Peyer's patch (tissue), 4 donors: ENCODE data around the gene GMEB2. TPM values are rescaled to one million over a fixed set of nuclear protein-coding genes. Genes with fewer than 3 reads are reported as not detected.

ENCODE experiments used
- DNase-seq, 3 donors: peaks; one replicate each; pipeline ENCODE4 v3.0.0-alpha.2; 2017 to 2019
- H3K27ac ChIP-seq, 4 donors: fragments of 200-600 bp; sonication (generic); one replicate each; pipeline ENCODE4 v1.5.1; 2016 to 2019
- H3K27me3 ChIP-seq, 2 donors: fragments of 200-600 bp; sonication (generic); one replicate each; pipeline ENCODE4 v1.5.1; 2019
- H3K36me3 ChIP-seq, 3 donors: fragments of 200-600 bp; sonication (generic); one replicate each; pipeline ENCODE4 v1.5.1; 2016 to 2019
- H3K4me1 ChIP-seq, 4 donors: fragments of 200-600 bp; sonication (generic); one replicate each; pipeline ENCODE4 v1.5.1; 2016 to 2019
- H3K4me3 ChIP-seq, 4 donors: fragments of 200-600 bp; sonication (generic); 1 replicate in 3 of 4; 2 replicates in 1 of 4; pipeline ENCODE4 v1.5.1; 2016 to 2019; ENCODE audit warnings: mild to moderate bottlenecking in 1 of 4
- H3K9me3 ChIP-seq, 4 donors: fragments of 200-600 bp; sonication (generic); one replicate each; pipeline ENCODE4 v1.5.1; 2016 to 2019; ENCODE audit warnings: mild to moderate bottlenecking in 1 of 4
- CTCF ChIP-seq, 6 experiments: fragments of 450-650 bp in 4 of 6; fragments of 200-600 bp in 2 of 6; sonication (generic) in 1 of 6; IDR thresholded peaks; one replicate each; pipeline ENCODE4 v1.5.1; 2017 to 2019; ENCODE audit warnings: antibody characterized with exemption in 6 of 6, mild to moderate bottlenecking in 3 of 6, moderate library complexity in 1 of 6
- POLR2A ChIP-seq, 2 donors: fragments of 450-650 bp; IDR thresholded peaks; one replicate each; pipeline ENCODE4 v1.5.1; 2017; ENCODE audit warnings: antibody characterized with exemption in 2 of 2, mild to moderate bottlenecking in 2 of 2, moderate library complexity in 2 of 2
- total RNA-seq, 4 donors: library from RNA; depleted of rRNA; stranded (reverse); fragments of >200 nt; gene quantifications; one replicate each; pipeline ENCODE4 v1.1.0, GENCODE V29; 2016

GMEB2 gene
- total RNA-seq, 4 donors from 2014 or later = 13.8 to 24.5 (median 17.1) TPM

- TF ChIP-seq POLR2A (IDR thresholded peaks at IDR 0.05) (no peak), CTCF (IDR thresholded peaks at IDR 0.05) (no peak)
- peaks cover 0 to 79% (median 0%) of the 10 kb centered on the region in 3 donors for H3K36me3 ChIP-seq
- DNase-seq = no peak
- no peaks in the 10 kb centered on the region for H3K27me3 ChIP-seq
- no peak overlapping the region for H3K4me3 ChIP-seq
- H3K4me1 ChIP-seq = no peaks in the 10 kb centered on the region
- no peak overlapping the region for H3K27ac ChIP-seq
- H3K9me3 ChIP-seq = no peaks in the 10 kb centered on the region
These were observed 34.2 kb downstream of the GMEB2 start for GRCh38 chr20:63592661-63593060.

GRCh38 chr20:63591786-63592355 is 35.0 kb downstream of the GMEB2 start:
- DNase-seq = no peak
- no peak for TF ChIP-seq CTCF (IDR thresholded peaks at IDR 0.05)
- no peak for TF ChIP-seq POLR2A (IDR thresholded peaks at IDR 0.05)
- peaks cover 0 to 71% (median 0%) of the 10 kb centered on the region in 3 donors for H3K36me3 ChIP-seq

GRCh38 chr20:63591147-63591533 is 35.8 kb downstream of the GMEB2 start:
- no peak for TF ChIP-seq POLR2A (IDR thresholded peaks at IDR 0.05)
- no peak for TF ChIP-seq CTCF (IDR thresholded peaks at IDR 0.05)
- Histone ChIP-seq H3K27ac (no peak overlapping the region), H3K36me3 (peaks cover 0 to 68% (median 0%) of the 10 kb centered on the region in 3 donors), H3K9me3 (no peaks in the 10 kb centered on the region), H3K27me3 (no peaks in the 10 kb centered on the region), H3K4me3 (no peak overlapping the region), H3K4me1 (no peaks in the 10 kb centered on the region)
- DNase-seq = no peak

More at GRCh38 chr20:63591786-63592355, 35.0 kb downstream of the GMEB2 start:
- H3K27me3 ChIP-seq = no peaks in the 10 kb centered on the region
- H3K4me1 ChIP-seq = no peaks in the 10 kb centered on the region
- no peak overlapping the region for H3K27ac ChIP-seq
- no peaks in the 10 kb centered on the region for H3K9me3 ChIP-seq
- H3K4me3 ChIP-seq = no peak overlapping the region

GRCh38 chr20:63590218-63591146 is 36.4 kb downstream of the GMEB2 start:
- no peaks in the 10 kb centered on the region for H3K27me3 ChIP-seq
- no peaks in the 10 kb centered on the region for H3K4me1 ChIP-seq
- no peak overlapping the region for H3K27ac ChIP-seq
- H3K4me3 ChIP-seq = no peak overlapping the region
- H3K9me3 ChIP-seq = no peaks in the 10 kb centered on the region
- TF ChIP-seq CTCF (IDR thresholded peaks at IDR 0.05) (no peak), POLR2A (IDR thresholded peaks at IDR 0.05) (no peak)
- H3K36me3 ChIP-seq = peaks cover 0 to 61% (median 0%) of the 10 kb centered on the region in 3 donors
- DNase-seq = no peak

GRCh38 chr20:63589261-63590217 is 37.4 kb downstream of the GMEB2 start:
- TF ChIP-seq CTCF (IDR thresholded peaks at IDR 0.05) (no peak), POLR2A (IDR thresholded peaks at IDR 0.05) (no peak)
- H3K4me3 ChIP-seq = no peak overlapping the region
- H3K27ac ChIP-seq = no peak overlapping the region
- DNase-seq = no peak
- no peaks in the 10 kb centered on the region for H3K27me3 ChIP-seq
- peaks cover 0 to 55% (median 0%) of the 10 kb centered on the region in 3 donors for H3K36me3 ChIP-seq
- no peaks in the 10 kb centered on the region for H3K9me3 ChIP-seq
- H3K4me1 ChIP-seq = no peaks in the 10 kb centered on the region
